Stimulated activated memory B cell treated with anti-CD40 and anti-IgM and Interleukin-4, amounts not matched to agents 10 μg/mL and 1 μg/mL and 100 μg/mL, for 72 hours (primary cell): ENCODE data around the gene ARID4B.
A peak's percentile ranks its signal among the peaks of the same experiment; 100 is the strongest.
"Not testable (repeated sequence)": the region's sequence is repeated elsewhere in the genome, so short reads cannot be mapped to it uniquely, and the experiment has no call there.

ENCODE experiments used
- ATAC-seq: fragments of 150-1000 bp; cut with Tn5 transposase; 2 replicates; pipeline ENCODE4 v1.10.0; 2021
- H3K27ac Mint-ChIP-seq: one replicate; pipeline ENCODE4 v1.8.0; 2022; ENCODE audit warnings: mild to moderate bottlenecking, mixed read lengths
- H3K27me3 Mint-ChIP-seq: one replicate; pipeline ENCODE4 v1.8.0; 2022; ENCODE audit warnings: mixed read lengths
- H3K36me3 Mint-ChIP-seq: one replicate; pipeline ENCODE4 v1.8.0; 2022; ENCODE audit warnings: mixed read lengths
- H3K4me1 Mint-ChIP-seq: one replicate; pipeline ENCODE4 v1.8.0; 2022; ENCODE audit warnings: mixed read lengths
- H3K4me3 Mint-ChIP-seq: one replicate; pipeline ENCODE4 v1.8.0; 2022; ENCODE audit warnings: mild to moderate bottlenecking, moderate library complexity, mixed read lengths
- H3K9me3 Mint-ChIP-seq: one replicate; pipeline ENCODE4 v1.8.0; 2022; ENCODE audit warnings: mixed read lengths

ARID4B gene

DNA sequence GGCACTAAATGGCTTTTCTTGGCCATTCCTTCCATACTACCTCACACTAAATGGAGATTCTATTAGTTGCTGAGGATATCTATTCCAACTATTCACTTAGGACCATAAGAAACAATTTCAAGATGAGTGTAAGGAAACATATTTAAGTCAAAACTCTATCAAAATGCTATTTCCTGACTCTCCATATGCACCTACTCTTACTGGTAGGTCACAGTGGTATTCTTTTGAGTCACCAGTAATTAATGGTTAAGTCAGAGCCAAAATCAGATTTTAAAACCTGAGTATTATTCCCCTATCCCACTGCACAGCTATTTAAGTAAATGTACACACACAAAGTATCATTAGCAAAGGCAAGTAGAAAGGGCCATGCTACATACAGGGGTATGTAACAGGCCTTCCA lies 50.3 kb downstream of the ARID4B start:
- Mint-ChIP-seq H3K4me3 (no peak overlapping the region), H3K27ac (no peak overlapping the region)

DNA sequence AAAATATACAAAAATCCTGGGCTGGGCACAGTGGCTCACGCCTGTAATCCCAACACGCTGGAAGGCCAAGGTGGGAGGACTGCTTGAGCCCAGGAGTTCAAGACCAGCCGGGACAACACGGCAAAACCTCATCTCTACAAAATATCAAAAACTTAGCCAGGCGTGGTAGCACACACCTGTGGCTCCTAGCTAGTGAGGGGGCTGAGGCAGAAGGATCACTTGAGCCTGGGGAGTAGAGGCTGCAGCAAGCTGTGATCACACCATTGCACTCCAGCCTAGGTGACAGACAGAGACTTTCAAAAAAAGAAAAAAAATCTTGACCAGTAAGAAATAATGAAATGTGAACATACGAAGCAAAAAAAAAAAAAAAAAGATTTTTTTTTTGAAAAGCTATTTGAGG lies 52.1 kb downstream of the ARID4B start:
- Mint-ChIP-seq H3K4me1 (peaks cover 68% of the 10 kb centered on the region), H3K9me3 (no peaks in the 10 kb centered on the region), H3K27me3 (no peaks in the 10 kb centered on the region), H3K27ac (peak overlapping the region; percentile 22), H3K36me3 (no peaks in the 10 kb centered on the region), H3K4me3 (no peak overlapping the region)
- peak; percentile 37 for ATAC-seq

More for the DNA sequence above, 50.3 kb downstream of the ARID4B start:
- Mint-ChIP-seq H3K9me3 (no peaks in the 10 kb centered on the region), H3K36me3 (no peaks in the 10 kb centered on the region), H3K27me3 (no peaks in the 10 kb centered on the region), H3K4me1 (peaks cover 65% of the 10 kb centered on the region)
- no peak for ATAC-seq

DNA sequence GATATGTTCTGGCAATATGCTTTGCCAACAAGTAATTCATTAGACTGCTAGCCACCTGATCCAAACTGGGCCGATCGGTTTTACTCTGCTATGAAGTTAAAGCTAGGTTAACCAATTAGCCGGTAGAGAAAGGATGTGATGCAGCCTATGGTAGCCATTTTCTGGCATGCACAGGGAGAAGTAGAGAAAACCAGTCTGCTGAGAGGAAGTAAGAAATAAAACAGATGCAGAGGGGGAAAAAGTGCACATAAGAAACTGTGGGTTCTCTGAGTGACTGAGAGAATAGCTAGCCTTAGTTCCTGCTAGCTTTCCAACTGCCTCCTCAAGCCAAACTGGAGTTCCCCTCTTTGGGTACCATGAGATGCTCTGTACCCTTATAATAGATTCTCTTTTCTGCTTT lies 52.8 kb downstream of the ARID4B start:
- peak; percentile 94 for ATAC-seq
- H3K27ac Mint-ChIP-seq, result peak overlapping the region; percentile 22
- peaks cover 69% of the 10 kb centered on the region for H3K4me1 Mint-ChIP-seq
- no peaks in the 10 kb centered on the region for H3K36me3 Mint-ChIP-seq
- no peaks in the 10 kb centered on the region for H3K9me3 Mint-ChIP-seq
- H3K27me3 Mint-ChIP-seq, result no peaks in the 10 kb centered on the region
- no peak overlapping the region for H3K4me3 Mint-ChIP-seq

DNA sequence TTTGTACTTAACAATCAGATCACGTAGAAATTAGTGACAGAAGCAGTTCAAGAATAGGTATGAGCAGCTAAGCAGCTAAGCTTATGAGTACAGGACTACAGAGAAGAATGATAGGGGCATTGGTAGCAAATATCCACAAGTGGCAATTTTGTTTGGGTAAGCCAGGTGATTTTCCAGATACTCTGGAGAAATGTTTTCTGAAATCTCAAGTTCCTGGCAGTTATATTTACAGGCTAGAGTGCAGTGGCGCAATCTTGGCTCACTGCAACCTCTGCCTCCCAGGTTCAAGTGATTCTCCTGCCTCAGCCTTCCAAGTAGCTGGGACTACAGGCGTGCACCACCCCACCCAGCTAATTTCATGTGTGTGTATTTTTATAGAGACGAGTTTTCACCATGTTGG lies 55.1 kb downstream of the ARID4B start:
- ATAC-seq, result no peak

DNA sequence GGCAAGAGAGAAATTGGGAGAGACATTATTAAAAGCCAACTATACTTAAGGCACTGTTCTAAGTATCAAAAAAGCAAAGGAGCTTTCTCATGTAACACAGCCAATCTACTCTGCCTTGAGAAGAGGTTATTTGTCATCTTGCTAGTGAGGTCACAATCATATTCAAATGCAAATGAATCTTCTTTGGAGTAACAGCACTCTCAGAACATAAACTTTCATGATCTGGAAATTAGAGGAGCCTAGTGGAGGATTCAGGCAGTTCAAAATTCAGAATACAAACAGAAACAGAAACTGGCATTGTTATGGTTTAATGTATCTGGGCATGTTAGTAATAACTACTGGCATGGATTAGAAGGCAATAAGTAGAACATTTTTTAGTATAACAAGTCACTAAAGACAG lies 57.4 kb downstream of the ARID4B start:
- peaks cover 64% of the 10 kb centered on the region for H3K4me1 Mint-ChIP-seq

More for the DNA sequence above, 55.1 kb downstream of the ARID4B start:
- Mint-ChIP-seq H3K9me3 (no peaks in the 10 kb centered on the region), H3K4me3 (no peak overlapping the region), H3K4me1 (peaks cover 68% of the 10 kb centered on the region), H3K27ac (no peak overlapping the region), H3K36me3 (no peaks in the 10 kb centered on the region), H3K27me3 (no peaks in the 10 kb centered on the region)

DNA sequence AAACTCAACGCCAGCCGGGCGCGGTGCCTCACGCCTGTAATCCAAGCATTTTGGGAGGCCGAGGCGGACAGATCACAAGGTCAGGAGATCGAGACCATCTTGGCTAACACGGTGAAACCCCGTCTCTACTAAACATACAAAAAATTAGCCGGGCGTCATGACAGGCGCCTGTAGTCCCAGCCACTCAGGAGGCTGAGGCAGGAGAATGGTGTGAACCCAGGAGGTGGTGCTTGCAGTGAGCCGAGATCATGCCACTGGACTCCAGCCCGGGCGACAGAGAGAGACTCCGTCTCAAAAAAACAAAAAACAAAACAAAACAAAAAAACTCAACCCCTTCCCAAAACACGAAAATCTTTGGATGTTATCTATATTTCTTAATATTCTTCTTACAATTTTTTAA lies 58.0 kb downstream of the ARID4B start:
- not testable (repeated sequence) for H3K27ac Mint-ChIP-seq, ATAC-seq, H3K27me3 Mint-ChIP-seq, H3K36me3 Mint-ChIP-seq, H3K4me3 Mint-ChIP-seq, H3K9me3 Mint-ChIP-seq
- peaks cover 61% of the 10 kb centered on the region for H3K4me1 Mint-ChIP-seq

More for the DNA sequence above, 57.4 kb downstream of the ARID4B start:
- no peaks in the 10 kb centered on the region for H3K27me3 Mint-ChIP-seq
- H3K4me3 Mint-ChIP-seq, result no peak overlapping the region
- H3K36me3 Mint-ChIP-seq, result no peaks in the 10 kb centered on the region
- peak overlapping the region; percentile 8 for H3K27ac Mint-ChIP-seq
- H3K9me3 Mint-ChIP-seq, result no peaks in the 10 kb centered on the region
- no peak for ATAC-seq

DNA sequence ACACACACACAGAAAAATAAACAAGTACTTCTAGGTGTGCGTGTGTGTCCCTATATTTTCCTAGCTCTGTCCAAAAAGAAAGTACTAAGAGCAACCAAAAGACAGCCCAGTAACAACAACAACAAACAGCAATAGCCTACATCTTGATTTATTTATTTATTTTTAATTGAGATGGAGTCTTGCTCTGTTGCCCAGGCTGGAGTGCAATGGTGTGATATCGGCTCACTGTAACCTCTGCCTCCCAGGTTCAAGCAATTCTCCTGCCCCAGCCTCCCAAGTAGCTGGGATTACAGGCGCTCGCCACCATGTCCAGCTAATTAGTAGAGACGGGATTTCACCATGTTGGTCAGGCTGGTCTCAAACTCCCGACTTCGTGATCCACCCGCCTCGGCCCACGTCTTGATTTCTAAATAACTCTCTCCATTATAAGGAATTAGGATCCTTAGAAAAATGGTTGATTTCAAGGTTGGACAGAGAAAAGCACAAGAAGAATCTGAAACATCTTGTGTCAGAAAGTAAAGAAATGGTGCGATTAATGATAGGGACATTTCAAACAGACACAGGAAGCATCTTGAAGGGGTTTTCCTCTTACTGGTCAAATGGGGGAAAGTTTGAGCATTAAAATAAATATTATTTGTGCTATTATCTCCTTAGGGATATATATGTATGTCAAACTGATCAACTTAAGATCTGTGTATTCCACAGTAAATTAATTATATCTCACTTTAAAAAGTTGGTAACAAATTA lies 59.4 kb downstream of the ARID4B start:
- no peak overlapping the region for H3K27ac Mint-ChIP-seq
- no peak overlapping the region for H3K4me3 Mint-ChIP-seq
- ATAC-seq, result no peak
- no peaks in the 10 kb centered on the region for H3K36me3 Mint-ChIP-seq
- peaks cover 58% of the 10 kb centered on the region for H3K4me1 Mint-ChIP-seq
- no peaks in the 10 kb centered on the region for H3K9me3 Mint-ChIP-seq
- H3K27me3 Mint-ChIP-seq, result no peaks in the 10 kb centered on the region

DNA sequence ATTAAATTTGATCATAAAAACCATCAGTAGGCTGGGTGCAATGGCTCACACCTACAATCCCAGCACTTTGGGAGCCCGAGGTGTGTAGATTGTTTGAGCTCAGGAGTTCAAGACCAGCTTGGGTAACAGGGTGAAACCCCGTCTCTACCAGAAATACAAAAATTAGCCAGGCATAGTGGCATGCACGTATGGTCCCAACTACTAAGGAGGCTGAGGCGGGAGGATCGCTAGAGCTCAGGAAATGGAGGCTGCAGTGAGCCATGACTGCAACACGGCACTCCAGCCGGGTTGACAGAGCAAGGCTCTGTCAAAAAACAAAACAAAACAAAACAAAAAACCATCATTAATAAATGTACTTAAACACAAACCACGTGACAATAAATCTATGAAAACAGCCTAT lies 61.0 kb downstream of the ARID4B start:
- Mint-ChIP-seq H3K36me3 (no peaks in the 10 kb centered on the region), H3K9me3 (no peaks in the 10 kb centered on the region), H3K4me1 (peaks cover 51% of the 10 kb centered on the region), H3K4me3 (no peak overlapping the region), H3K27me3 (no peaks in the 10 kb centered on the region), H3K27ac (no peak overlapping the region)
- no peak for ATAC-seq

DNA sequence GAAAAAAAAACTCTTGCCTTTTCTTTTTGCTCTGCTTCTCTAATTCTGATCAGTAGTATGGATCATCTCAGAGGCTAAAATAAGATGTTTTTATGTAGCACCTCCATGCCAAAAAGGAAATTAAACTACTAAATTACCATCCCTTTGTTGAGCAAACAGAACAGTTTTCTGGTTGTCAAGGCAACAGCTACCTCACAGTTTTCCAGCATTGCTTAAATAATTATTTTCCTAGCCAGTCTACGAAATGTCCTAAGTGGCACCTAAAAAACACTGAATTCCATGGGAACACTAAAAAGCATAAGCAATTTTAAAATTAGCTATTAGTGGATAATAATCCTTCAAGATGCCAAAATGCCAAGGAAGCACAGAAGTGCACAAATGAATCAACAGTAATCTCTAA lies 61.7 kb downstream of the ARID4B start:
- Mint-ChIP-seq H3K36me3 (no peaks in the 10 kb centered on the region), H3K4me1 (peaks cover 56% of the 10 kb centered on the region), H3K4me3 (no peak overlapping the region), H3K9me3 (no peaks in the 10 kb centered on the region), H3K27me3 (no peaks in the 10 kb centered on the region), H3K27ac (no peak overlapping the region)
- ATAC-seq, result no peak

DNA sequence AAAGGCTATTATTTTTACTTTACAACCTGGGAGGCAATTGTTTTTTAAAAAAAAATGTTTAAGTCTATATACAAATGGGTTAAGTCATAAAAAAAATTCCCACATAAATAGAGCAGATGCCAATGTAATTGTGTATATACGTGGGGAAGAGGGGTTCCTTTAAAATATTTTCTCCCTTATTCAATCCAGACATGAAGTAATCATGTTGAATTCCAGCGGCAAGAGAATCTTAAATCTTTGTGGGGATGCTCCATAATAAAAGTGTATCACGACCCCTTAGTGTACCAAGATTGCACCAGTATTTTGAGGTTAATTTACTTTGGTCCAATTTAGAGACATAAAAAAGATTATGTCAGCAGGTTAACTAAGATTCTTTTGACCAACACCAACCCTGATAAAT lies 62.1 kb downstream of the ARID4B start:
- no peak for ATAC-seq
- Mint-ChIP-seq H3K4me3 (no peak overlapping the region), H3K9me3 (no peaks in the 10 kb centered on the region), H3K27me3 (no peaks in the 10 kb centered on the region), H3K4me1 (peaks cover 56% of the 10 kb centered on the region), H3K27ac (no peak overlapping the region), H3K36me3 (no peaks in the 10 kb centered on the region)

DNA sequence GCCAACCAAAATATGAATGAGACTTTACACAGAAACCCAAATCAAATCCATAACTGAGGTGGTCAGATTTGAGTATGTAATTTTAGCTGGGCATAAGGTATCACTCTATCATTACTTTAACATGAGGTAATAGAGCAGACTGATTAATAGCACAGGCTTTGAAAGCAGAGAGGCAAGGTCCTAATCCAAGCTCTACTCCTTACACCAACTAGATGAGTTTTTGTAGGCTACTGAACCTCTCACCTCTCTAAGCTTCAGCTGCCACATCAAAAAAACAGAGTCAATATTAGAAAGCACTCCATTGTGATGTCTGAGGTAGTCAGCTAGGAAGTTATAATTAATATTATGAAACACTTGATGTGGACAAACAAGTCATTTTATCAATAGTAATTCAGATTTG lies 63.7 kb downstream of the ARID4B start:
- peaks cover 52% of the 10 kb centered on the region for H3K4me1 Mint-ChIP-seq
- ATAC-seq, result no peak
- no peak overlapping the region for H3K4me3 Mint-ChIP-seq
- H3K9me3 Mint-ChIP-seq, result no peaks in the 10 kb centered on the region
- no peak overlapping the region for H3K27ac Mint-ChIP-seq
- H3K36me3 Mint-ChIP-seq, result peaks cover 8% of the 10 kb centered on the region
- H3K27me3 Mint-ChIP-seq, result no peaks in the 10 kb centered on the region

DNA sequence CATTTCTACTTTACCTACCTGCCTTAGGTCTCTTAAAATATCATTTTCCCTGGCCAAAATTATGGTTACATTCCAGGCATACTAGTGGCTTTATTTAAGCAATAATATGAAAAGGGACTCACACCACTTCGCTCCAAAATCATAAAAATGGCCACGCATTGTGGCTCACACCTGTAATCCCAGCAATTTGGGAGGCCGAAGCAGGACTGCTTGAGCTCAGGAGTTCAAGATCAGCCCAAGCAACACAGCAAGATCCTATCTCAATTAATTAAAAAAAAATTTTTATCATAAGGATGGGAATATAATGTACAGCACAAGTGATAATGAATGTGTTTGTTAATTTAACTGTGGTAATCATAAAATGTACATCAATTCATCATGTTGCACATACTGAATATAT lies 65.4 kb downstream of the ARID4B start:
- no peak for ATAC-seq
- no peak overlapping the region for H3K27ac Mint-ChIP-seq

DNA sequence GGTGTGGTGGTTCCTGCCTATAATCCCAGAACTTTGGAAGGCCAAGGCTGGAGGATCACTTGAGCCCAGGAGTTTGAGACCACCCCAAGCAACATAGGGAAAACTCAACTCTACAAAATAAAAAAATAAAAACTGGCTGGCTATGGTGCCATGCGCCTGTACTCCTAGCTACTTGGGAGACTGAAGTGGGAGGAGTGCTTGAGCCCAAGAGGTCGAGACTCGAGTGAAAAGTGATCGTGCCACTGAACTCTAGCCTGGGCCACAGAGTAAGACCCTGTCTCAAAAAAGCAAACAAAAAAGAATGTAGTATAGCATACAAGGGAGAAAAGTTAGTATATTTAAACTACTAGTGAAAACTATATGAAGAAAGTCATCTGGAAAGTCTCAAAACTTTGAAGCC lies 66.7 kb downstream of the ARID4B start:
- Mint-ChIP-seq H3K27me3 (no peaks in the 10 kb centered on the region), H3K4me3 (no peak overlapping the region), H3K36me3 (peaks cover 8% of the 10 kb centered on the region), H3K27ac (no peak overlapping the region), H3K9me3 (no peaks in the 10 kb centered on the region), H3K4me1 (peaks cover 42% of the 10 kb centered on the region)
- no peak for ATAC-seq

More for the DNA sequence above, 65.4 kb downstream of the ARID4B start:
- peaks cover 48% of the 10 kb centered on the region for H3K4me1 Mint-ChIP-seq
- no peaks in the 10 kb centered on the region for H3K27me3 Mint-ChIP-seq
- H3K9me3 Mint-ChIP-seq, result no peaks in the 10 kb centered on the region
- H3K36me3 Mint-ChIP-seq, result peaks cover 8% of the 10 kb centered on the region
- no peak overlapping the region for H3K4me3 Mint-ChIP-seq

DNA sequence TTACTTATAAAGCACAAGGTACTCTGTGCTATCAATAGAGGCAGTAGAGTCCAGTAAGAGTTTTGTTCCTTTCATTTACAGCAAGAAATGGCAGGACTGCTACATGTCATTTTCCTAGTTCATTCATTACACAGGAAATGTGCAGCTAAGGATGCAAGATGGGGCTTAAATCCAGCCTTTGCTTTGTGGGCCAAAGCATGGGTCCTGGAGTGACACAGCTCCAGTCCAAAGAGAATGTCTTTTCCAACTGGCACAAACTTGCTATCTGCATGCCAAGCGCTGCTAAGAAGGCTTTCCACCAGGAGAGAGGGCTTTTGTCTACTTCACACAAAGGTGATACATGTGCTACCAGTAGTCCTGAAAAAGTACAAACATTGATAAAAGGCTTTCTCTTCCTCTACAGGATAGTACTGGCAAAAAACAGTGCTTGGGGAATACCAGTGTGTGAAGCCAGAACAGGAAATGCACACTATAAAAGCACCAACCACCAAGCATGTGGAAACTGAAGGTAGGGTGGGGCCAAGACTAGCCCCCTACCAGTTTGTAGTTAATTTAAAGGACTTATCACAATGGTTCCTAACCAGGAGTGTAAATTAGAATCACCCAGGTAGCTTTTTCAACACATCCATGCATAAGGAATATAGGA lies 68.7 kb downstream of the ARID4B start:
- Mint-ChIP-seq H3K27me3 (no peaks in the 10 kb centered on the region), H3K27ac (peak overlapping the region; percentile 66), H3K4me1 (peaks cover 34% of the 10 kb centered on the region), H3K36me3 (peaks cover 8% of the 10 kb centered on the region), H3K9me3 (no peaks in the 10 kb centered on the region), H3K4me3 (no peak overlapping the region)
- peak; percentile 43 for ATAC-seq

DNA sequence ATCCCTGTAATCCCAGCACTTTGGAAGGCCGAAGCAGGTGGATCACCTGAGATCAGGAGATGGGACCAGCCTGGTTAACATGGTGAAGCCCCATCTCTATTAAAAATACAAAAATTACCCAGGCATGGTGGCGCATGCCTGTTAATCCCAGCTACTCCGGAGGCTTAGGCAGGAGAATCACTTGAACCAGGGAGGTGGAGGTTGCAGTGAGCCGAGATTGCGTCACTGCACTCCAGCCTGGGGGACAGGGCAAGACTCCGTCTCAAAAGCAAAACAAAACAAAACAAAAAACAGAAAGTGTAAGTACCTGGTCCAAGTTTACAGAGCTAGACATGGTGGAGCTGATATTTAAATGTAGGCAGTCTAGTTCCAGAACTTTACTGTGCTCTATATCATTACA lies 69.9 kb downstream of the ARID4B start:
- not testable (repeated sequence) for ATAC-seq, H3K27me3 Mint-ChIP-seq, H3K9me3 Mint-ChIP-seq, H3K36me3 Mint-ChIP-seq, H3K4me3 Mint-ChIP-seq
- Mint-ChIP-seq H3K4me1 (peaks cover 31% of the 10 kb centered on the region), H3K27ac (peak overlapping the region; percentile 35)

DNA sequence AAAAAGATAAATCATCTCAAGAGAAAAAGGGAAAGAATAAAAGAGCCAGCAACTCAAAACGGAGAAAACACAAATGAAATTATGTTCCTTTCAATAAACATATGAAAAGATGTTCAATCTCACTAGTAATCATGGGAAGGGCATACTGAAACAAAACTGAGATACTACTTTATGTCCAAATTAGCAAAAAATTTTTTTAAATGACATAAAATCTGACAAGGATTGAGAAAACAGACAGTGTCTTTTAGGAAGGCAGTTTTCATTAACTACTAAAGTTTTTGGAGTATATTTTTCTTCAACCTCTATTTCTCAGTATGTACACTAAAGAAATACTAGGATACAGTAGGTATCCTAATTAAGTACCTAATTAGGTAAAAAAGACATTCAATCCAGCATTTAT lies 73.3 kb downstream of the ARID4B start:
- Mint-ChIP-seq H3K27ac (no peak overlapping the region), H3K36me3 (peaks cover 19% of the 10 kb centered on the region)

More for the DNA sequence above, 73.3 kb downstream of the ARID4B start:
- ATAC-seq, result no peak
- Mint-ChIP-seq H3K4me3 (no peak overlapping the region), H3K27me3 (no peaks in the 10 kb centered on the region), H3K9me3 (no peaks in the 10 kb centered on the region), H3K4me1 (peaks cover 22% of the 10 kb centered on the region)
